ENCODE data around the gene RHOU.

RHOU gene

GRCh38 chr1:228786361-228787129 is 51.3 kb downstream of the RHOU start:
- no peak for DNase-seq

GRCh38 chr1:228791791-228792190 is 56.5 kb downstream of the RHOU start:
- no peak for DNase-seq

- no peak for DNase-seq
Measured at GRCh38 chr1:228792601-228793000, 57.3 kb downstream of the RHOU start.

GRCh38 chr1:228793032-228793431 is 57.8 kb downstream of the RHOU start:
- DNase-seq = no peak

GRCh38 chr1:228794173-228794572 is 58.9 kb downstream of the RHOU start:
- DNase-seq = no peak

- DNase-seq = no peak
Measured at GRCh38 chr1:228794810-228795209, 59.5 kb downstream of the RHOU start.

GRCh38 chr1:228795596-228795995 is 60.3 kb downstream of the RHOU start:
- no peak for DNase-seq

Measured in cortex of kidney (tissue), 1 donor.